Measurements from ENCODE around the gene PUSL1.

The PUSL1 gene

DNA sequence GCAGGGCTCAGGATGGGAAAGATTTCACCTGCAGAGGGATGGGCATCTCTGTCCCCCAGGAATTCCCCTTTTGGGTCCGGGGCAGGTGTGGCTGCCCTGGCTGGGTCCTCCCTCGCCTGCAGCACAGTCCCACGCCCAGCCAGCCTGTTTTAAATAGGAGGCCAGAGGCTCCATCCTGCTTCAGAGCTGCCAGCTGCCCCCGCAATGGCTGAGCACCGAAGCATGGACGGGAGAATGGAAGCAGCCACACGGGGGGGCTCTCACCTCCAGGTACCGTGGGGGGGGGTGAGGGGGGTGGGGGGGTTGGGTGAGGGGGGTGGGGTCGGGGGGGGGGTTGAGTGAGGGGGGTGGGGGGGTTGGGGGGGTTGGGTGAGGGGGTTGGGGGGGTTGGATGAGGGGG, 24.6 kb upstream of the PUSL1 start:
- Histone ChIP-seq H3K9ac (ENCODE audit: insufficient read length) (no peak overlapping the region), H3K27ac (no peak overlapping the region), H3K9me3 (ENCODE audit: low read depth, low read length) (no peaks in the 10 kb centered on the region), H3K36me3 (ENCODE audit: insufficient read depth, low read length) (no peaks in the 10 kb centered on the region), H3K4me3 (no peak overlapping the region)
- DNase-seq (ENCODE audit: low read depth, low spot score): no peak
- TF ChIP-seq EZH2 (IDR thresholded peaks at IDR 0.05) (no peak), POLR2AphosphoS5 (IDR thresholded peaks at IDR 0.05; ENCODE audit: borderline replicate concordance, low read depth, low read length) (no peak), FOXP2 (optimal IDR thresholded peaks at IDR 0.05; ENCODE audit: control extremely low read depth, extremely low read length, insufficient read depth) (no peak)

DNA sequence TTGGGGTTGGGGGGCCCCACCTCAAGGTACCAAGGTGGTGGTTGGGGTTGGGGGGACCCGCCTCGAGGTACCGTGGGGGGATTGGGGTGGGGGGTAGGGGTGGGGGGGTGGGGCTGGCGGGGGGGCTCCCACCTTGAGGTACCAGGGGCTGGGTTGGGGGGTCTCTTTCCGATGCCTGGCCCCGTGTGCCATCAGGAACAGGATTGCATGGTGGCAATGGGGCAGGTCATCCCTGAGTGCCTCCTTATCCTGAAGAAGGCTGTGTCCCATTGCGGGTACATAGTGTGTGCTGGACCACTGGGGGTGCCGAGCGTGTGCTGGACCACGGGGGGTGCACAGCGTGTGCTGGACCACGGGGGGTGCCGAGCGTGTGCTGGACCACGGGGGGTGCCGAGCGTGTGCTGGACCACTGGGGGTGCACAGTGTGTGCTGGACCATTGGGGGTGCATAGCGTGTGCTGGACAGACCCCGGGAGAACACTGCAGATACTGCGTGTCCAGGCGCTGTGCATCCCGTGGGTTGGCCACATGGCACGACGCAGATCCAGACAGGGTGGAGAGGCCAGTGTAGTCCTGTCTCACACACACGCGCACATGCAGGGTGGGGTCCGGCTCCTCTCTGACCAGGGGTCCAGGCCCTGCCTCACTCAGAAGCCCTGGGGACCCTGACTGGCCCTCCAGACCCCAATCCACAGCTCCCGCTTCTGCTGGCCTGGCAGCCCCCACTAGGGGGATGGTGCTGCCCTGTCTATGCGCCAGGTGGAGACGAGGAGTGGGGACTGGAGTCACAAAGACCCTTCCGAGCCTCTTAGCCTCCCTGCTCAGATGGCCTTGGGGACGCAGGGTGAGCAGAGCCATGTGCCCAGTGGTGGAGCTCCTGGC, 23.9 kb upstream of the PUSL1 start:
- no peak overlapping the region for H3K9ac ChIP-seq (ENCODE audit: insufficient read length)
- TF ChIP-seq EZH2 (IDR thresholded peaks at IDR 0.05) (no peak), POLR2AphosphoS5 (IDR thresholded peaks at IDR 0.05; ENCODE audit: borderline replicate concordance, low read depth, low read length) (no peak), FOXP2 (optimal IDR thresholded peaks at IDR 0.05; ENCODE audit: control extremely low read depth, extremely low read length, insufficient read depth) (no peak)
- no peak for DNase-seq (ENCODE audit: low read depth, low spot score)
- no peaks in the 10 kb centered on the region for H3K36me3 ChIP-seq (ENCODE audit: insufficient read depth, low read length)
- no peak overlapping the region for H3K4me3 ChIP-seq
- no peaks in the 10 kb centered on the region for H3K9me3 ChIP-seq (ENCODE audit: low read depth, low read length)
- no peak overlapping the region for H3K27ac ChIP-seq

DNA sequence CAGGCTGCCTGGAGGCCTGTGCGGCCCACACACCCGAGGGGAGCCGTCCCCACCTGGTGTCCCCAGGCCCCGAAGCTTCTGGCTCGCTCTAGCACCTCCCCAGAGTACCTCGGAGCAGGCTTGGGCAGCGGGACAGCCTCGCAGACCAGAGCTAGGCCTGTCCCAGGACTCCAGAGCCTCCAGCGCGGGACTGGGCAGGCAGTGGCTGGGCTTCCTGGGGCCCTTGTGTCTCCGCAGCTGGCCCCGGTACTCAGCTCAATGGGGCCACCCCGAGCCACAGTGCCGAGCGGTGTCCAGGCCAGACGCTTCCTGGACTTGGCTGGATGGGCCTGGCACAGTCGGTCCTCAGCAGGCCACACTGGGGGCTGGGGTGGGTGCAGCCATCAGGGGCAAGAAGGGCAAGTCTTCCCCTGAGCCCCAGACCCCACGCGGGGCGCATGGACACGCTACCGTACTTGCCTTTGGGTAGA, 23.3 kb upstream of the PUSL1 start:
- H3K4me3 ChIP-seq: no peak overlapping the region
- no peak for TF ChIP-seq EZH2 (IDR thresholded peaks at IDR 0.05)
- TF ChIP-seq FOXP2 (optimal IDR thresholded peaks at IDR 0.05; ENCODE audit: control extremely low read depth, extremely low read length, insufficient read depth): no peak
- no peak for TF ChIP-seq POLR2AphosphoS5 (IDR thresholded peaks at IDR 0.05; ENCODE audit: borderline replicate concordance, low read depth, low read length)

DNA sequence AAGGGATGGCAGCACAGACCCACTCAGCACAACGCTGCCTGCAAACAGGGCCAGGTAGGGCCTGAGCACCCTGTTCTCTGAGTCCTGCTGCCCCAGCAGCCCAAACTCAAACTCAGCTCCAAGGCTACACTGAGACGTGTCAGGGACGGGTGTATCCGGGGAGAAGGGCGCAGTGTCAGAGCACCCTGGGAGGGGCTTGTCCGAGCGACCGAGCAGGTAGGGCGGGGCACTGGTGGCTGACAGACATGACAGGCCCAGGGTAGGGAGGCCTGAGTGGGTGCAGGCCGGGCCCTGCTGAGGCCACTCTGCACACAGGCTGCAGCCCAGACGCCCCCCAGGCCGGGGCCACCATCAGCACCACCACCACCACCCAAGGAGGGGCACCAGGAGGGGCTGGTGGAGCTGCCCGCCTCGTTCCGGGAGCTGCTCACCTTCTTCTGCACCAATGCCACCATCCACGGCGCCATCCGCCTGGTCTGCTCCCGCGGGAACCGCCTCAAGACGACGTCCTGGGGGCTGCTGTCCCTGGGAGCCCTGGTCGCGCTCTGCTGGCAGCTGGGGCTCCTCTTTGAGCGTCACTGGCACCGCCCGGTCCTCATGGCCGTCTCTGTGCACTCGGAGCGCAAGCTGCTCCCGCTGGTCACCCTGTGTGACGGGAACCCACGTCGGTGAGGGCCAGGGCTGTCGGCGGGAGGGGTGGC, 22.6 kb upstream of the PUSL1 start:
- Histone ChIP-seq H3K9me3 (ENCODE audit: low read depth, low read length) (no peaks in the 10 kb centered on the region), H3K4me3 (no peak overlapping the region), H3K36me3 (ENCODE audit: insufficient read depth, low read length) (no peaks in the 10 kb centered on the region), H3K9ac (ENCODE audit: insufficient read length) (no peak overlapping the region), H3K27ac (no peak overlapping the region)
- TF ChIP-seq FOXP2 (optimal IDR thresholded peaks at IDR 0.05; ENCODE audit: control extremely low read depth, extremely low read length, insufficient read depth): no peak
- TF ChIP-seq EZH2 (IDR thresholded peaks at IDR 0.05): no peak
- TF ChIP-seq POLR2AphosphoS5 (IDR thresholded peaks at IDR 0.05; ENCODE audit: borderline replicate concordance, low read depth, low read length): no peak
- DNase-seq (ENCODE audit: low read depth, low spot score): no peak

More for the DNA sequence above, 23.3 kb upstream of the PUSL1 start:
- DNase-seq (ENCODE audit: low read depth, low spot score): no peak
- Histone ChIP-seq H3K9ac (ENCODE audit: insufficient read length) (no peak overlapping the region), H3K9me3 (ENCODE audit: low read depth, low read length) (no peaks in the 10 kb centered on the region), H3K36me3 (ENCODE audit: insufficient read depth, low read length) (no peaks in the 10 kb centered on the region), H3K27ac (no peak overlapping the region)

DNA sequence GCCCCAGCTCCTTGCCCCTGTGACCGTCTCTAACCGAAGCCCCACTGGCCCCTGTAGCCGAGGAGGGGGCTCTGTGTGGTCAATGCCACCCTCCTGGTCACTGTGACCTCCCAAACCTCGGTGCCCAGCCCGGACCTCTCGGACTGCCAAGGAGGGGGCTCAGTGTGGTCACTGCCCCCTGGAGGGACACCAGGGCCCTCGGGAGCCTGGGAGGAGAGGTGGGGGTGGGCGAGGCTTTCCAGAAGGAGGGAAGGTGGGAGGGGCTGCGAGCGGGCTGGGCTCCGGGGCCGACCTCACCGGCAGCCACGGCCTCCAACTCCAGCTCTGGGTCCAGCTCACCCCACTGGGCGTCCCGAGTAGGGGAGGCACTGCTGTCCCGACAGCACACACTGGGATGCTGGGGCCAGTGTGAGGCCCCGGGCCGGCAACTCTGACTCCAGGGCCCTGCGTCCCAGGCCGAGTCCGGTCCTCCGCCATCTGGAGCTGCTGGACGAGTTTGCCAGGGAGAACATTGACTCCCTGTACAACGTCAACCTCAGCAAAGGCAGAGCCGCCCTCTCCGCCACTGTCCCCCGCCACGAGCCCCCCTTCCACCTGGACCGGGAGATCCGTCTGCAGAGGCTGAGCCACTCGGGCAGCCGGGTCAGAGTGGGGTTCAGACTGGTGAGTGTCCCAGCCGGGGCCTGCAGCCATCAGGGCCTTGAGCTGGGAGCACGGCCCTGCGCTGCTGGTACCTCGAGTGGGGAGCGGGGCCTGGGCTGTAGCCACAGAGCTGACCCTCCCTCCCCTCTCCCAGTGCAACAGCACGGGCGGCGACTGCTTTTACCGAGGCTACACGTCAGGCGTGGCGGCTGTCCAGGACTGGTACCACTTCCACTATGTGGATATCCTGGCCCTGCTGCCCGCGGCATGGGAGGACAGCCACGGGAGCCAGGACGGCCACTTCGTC, 21.8 kb upstream of the PUSL1 start:
- Histone ChIP-seq H3K4me3 (no peak overlapping the region), H3K27ac (no peak overlapping the region), H3K9me3 (ENCODE audit: low read depth, low read length) (no peaks in the 10 kb centered on the region), H3K36me3 (ENCODE audit: insufficient read depth, low read length) (no peaks in the 10 kb centered on the region), H3K9ac (ENCODE audit: insufficient read length) (no peak overlapping the region)
- TF ChIP-seq POLR2AphosphoS5 (IDR thresholded peaks at IDR 0.05; ENCODE audit: borderline replicate concordance, low read depth, low read length) (no peak), FOXP2 (optimal IDR thresholded peaks at IDR 0.05; ENCODE audit: control extremely low read depth, extremely low read length, insufficient read depth) (no peak), EZH2 (IDR thresholded peaks at IDR 0.05) (no peak)
- DNase-seq (ENCODE audit: low read depth, low spot score): no peak

DNA sequence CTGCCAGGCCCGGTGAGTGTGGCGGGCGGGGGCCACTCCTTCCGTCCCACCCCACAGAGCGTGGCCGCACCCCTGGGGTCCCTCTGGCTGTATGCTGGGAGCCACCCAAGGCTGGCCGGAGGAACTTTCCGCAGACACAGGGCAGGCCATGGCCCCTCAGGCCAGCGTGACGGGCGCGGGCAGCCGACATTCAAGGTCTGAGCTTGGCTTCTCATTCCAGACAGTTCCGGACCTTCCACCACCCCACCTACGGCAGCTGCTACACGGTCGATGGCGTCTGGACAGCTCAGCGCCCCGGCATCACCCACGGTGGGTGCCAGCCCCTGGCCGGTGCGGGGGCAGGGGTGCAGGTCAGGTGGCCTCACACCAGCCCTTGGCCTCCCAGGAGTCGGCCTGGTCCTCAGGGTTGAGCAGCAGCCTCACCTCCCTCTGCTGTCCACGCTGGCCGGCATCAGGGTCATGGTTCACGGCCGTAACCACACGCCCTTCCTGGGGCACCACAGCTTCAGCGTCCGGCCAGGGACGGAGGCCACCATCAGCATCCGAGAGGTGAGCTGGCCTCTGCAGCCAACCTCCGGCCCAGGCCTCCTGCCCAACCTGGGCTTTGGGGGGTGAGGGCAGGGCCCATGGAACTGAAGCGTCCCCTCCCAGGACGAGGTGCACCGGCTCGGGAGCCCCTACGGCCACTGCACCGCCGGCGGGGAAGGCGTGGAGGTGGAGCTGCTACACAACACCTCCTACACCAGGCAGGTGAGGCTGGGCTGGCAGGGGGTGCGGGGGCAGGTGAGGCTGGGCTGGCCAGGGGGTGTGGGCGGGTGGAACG, 20.9 kb upstream of the PUSL1 start:
- Histone ChIP-seq H3K9me3 (ENCODE audit: low read depth, low read length) (no peaks in the 10 kb centered on the region), H3K9ac (ENCODE audit: insufficient read length) (no peak overlapping the region), H3K4me3 (no peak overlapping the region), H3K27ac (no peak overlapping the region), H3K36me3 (ENCODE audit: insufficient read depth, low read length) (no peaks in the 10 kb centered on the region)
- no peak for DNase-seq (ENCODE audit: low read depth, low spot score)
- TF ChIP-seq FOXP2 (optimal IDR thresholded peaks at IDR 0.05; ENCODE audit: control extremely low read depth, extremely low read length, insufficient read depth): no peak
- TF ChIP-seq EZH2 (IDR thresholded peaks at IDR 0.05): no peak
- no peak for TF ChIP-seq POLR2AphosphoS5 (IDR thresholded peaks at IDR 0.05; ENCODE audit: borderline replicate concordance, low read depth, low read length)

DNA sequence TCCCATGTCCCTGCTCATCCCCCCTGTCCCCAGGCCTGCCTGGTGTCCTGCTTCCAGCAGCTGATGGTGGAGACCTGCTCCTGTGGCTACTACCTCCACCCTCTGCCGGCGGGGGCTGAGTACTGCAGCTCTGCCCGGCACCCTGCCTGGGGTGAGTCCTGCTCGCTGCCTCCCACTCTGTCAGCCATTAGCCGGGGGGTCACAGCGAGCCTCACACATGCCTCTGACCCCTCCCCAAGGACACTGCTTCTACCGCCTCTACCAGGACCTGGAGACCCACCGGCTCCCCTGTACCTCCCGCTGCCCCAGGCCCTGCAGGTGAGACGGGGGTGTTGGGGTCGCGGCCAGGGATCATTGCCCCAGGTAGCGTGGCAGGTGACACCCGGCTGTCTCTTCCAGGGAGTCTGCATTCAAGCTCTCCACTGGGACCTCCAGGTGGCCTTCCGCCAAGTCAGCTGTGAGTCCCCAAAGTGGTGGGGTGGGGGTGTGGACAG, 18.1 kb upstream of the PUSL1 start:
- Histone ChIP-seq H3K36me3 (ENCODE audit: insufficient read depth, low read length) (no peaks in the 10 kb centered on the region), H3K27ac (no peak overlapping the region), H3K9me3 (ENCODE audit: low read depth, low read length) (no peaks in the 10 kb centered on the region), H3K9ac (ENCODE audit: insufficient read length) (no peak overlapping the region), H3K4me3 (no peak overlapping the region)
- no peak for DNase-seq (ENCODE audit: low read depth, low spot score)
- no peak for TF ChIP-seq FOXP2 (optimal IDR thresholded peaks at IDR 0.05; ENCODE audit: control extremely low read depth, extremely low read length, insufficient read depth)
- TF ChIP-seq EZH2 (IDR thresholded peaks at IDR 0.05): no peak
- TF ChIP-seq POLR2AphosphoS5 (IDR thresholded peaks at IDR 0.05; ENCODE audit: borderline replicate concordance, low read depth, low read length): no peak
